HEK293 (cell line): ENCODE results near the gene PI4KB.

Experiments
- GFI1B ChIP-seq: fragments of 450-650 bp; formaldehyde crosslinking; IDR thresholded peaks from 2 replicates; pipeline ENCODE4 v1.5.1; 2016; ENCODE audit warnings: missing biosample characterization, missing genetic modification characterization
- ZNF114 ChIP-seq: fragments of 450-650 bp; formaldehyde crosslinking; IDR thresholded peaks from 2 replicates; pipeline ENCODE4 v1.5.0; 2017; ENCODE audit warnings: missing biosample characterization, missing genetic modification characterization
- ZNF174 ChIP-seq: fragments of 450-650 bp; formaldehyde crosslinking; IDR thresholded peaks from 2 replicates; pipeline ENCODE4 v1.5.0; 2017; ENCODE audit warnings: missing biosample characterization, mild to moderate bottlenecking, missing genetic modification characterization
- ZNF175 ChIP-seq: fragments of 450-650 bp; formaldehyde crosslinking; IDR thresholded peaks from 2 replicates; pipeline ENCODE4 v1.5.1; 2016; ENCODE audit warnings: missing biosample characterization, missing genetic modification characterization
- ZNF214 ChIP-seq: fragments of 450-650 bp; formaldehyde crosslinking; IDR thresholded peaks from 2 replicates; pipeline ENCODE4 v1.5.1; 2017; ENCODE audit warnings: missing biosample characterization, mild to moderate bottlenecking, missing genetic modification characterization, borderline replicate concordance
- ZNF311 ChIP-seq: fragments of 450-650 bp; formaldehyde crosslinking; IDR thresholded peaks from 2 replicates; pipeline ENCODE4 v1.5.1; 2017; ENCODE audit warnings: missing biosample characterization, missing genetic modification characterization, borderline replicate concordance
- ZNF335 ChIP-seq: fragments of 450-650 bp; formaldehyde crosslinking; conservative IDR thresholded peaks from 2 replicates; pipeline ENCODE4 v1.5.1; 2016; ENCODE audit warnings: missing biosample characterization, missing genetic modification characterization
- ZNF48 ChIP-seq: fragments of 450-650 bp; formaldehyde crosslinking; IDR thresholded peaks from 2 replicates; pipeline ENCODE4 v1.5.1; 2016; ENCODE audit warnings: missing biosample characterization, missing genetic modification characterization
- ZNF544 ChIP-seq: fragments of 450-650 bp; formaldehyde crosslinking; IDR thresholded peaks from 2 replicates; pipeline ENCODE4 v1.5.0; 2017; ENCODE audit warnings: missing biosample characterization, missing genetic modification characterization
- ZNF664 ChIP-seq: fragments of 450-650 bp; formaldehyde crosslinking; IDR thresholded peaks from 2 replicates; pipeline ENCODE4 v1.5.1; 2016; ENCODE audit warnings: missing biosample characterization, missing genetic modification characterization
- ZNF785 ChIP-seq: fragments of 450-650 bp; formaldehyde crosslinking; IDR thresholded peaks from 2 replicates; pipeline ENCODE4 v1.5.1; 2016; ENCODE audit warnings: missing biosample characterization, missing genetic modification characterization
- ZSCAN16 ChIP-seq: fragments of 450-650 bp; formaldehyde crosslinking; IDR thresholded peaks from 2 replicates; pipeline ENCODE4 v1.5.1; 2016; ENCODE audit warnings: missing biosample characterization, missing genetic modification characterization
- TF ChIP-seq, protein P1 (sequence below): fragments of 450-650 bp; formaldehyde crosslinking; IDR thresholded peaks from 2 replicates; pipeline ENCODE4; 2016; ENCODE audit warnings: missing biosample characterization, missing genetic modification characterization
- TF ChIP-seq, protein P2 (sequence below): fragments of 450-650 bp; formaldehyde crosslinking; IDR thresholded peaks from 2 replicates; pipeline ENCODE4 v1.5.1; 2016; ENCODE audit warnings: missing biosample characterization, missing genetic modification characterization
- TF ChIP-seq, protein P3 (sequence below): fragments of 450-650 bp; formaldehyde crosslinking; IDR thresholded peaks from 2 replicates; pipeline ENCODE4 v1.5.1; 2016; ENCODE audit warnings: missing biosample characterization, missing genetic modification characterization
- TF ChIP-seq, protein P4 (sequence below): fragments of 450-650 bp; formaldehyde crosslinking; IDR thresholded peaks from 2 replicates; pipeline ENCODE4 v1.5.1; 2016; ENCODE audit warnings: missing biosample characterization, missing genetic modification characterization, low read depth
- TF ChIP-seq, protein P5 (sequence below): fragments of 450-650 bp; formaldehyde crosslinking; IDR thresholded peaks from 2 replicates; pipeline ENCODE4 v1.5.1; 2016; ENCODE audit warnings: missing biosample characterization, missing genetic modification characterization
- TF ChIP-seq, protein P6 (sequence below): fragments of 450-650 bp; IDR thresholded peaks from 2 replicates; pipeline ENCODE4 v1.5.1; 2018; ENCODE audit warnings: missing biosample characterization, mild to moderate bottlenecking, missing genetic modification characterization
- TF ChIP-seq, protein P7 (sequence below): fragments of 450-650 bp; formaldehyde crosslinking; conservative IDR thresholded peaks from 2 replicates; pipeline ENCODE4 v1.5.1; 2016; ENCODE audit warnings: low read depth, missing biosample characterization, missing genetic modification characterization

PI4KB gene

DNA sequence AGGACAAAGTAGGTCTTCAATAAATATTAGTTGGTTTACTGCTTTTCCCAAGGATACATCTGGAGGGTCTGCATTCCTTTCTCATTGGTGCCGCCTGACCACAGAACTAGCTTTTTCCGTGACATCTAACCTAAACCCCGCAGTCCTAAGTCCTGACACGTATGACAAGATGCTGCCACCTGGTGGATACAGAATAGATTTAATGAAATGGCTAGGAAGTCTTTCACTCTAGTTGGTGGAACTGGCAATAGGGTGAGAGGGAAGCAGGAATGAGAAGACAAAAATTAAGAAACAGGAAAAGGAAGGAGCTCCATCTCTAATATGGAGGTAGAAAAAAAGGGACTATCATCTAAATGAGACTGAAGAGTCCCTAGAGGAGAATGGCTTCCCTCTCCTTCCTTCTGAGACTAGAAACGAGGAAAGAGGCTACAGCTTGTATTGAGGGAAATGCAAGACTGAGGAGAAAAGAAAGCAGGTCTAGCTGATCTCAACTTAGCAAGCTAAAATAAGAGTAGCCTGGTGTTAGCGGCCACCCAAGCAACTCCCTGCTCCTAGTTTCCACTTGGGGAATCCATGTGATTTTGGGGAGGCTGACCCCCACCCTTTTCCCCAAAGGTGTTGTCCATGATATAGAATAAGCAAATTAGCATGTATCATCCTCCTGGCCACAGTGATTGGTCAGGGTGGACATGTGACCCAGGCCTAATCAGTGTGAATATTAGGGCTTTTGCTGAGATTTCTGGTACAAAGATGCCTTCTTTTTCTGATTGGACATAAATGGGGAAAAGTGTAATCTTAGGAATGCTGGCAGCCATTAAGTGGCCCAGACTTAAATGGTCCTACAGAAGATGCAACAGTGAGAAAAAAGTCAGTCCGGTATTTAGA is 13.9 kb upstream of the PI4KB start (continued):
- TF ChIP-seq ZNF311 (no peak), ZSCAN16 (tag by site-specific recombination) (no peak), GFI1B (tag by site-specific recombination) (no peak), ZNF48 (no peak), ZNF544 (tag by site-specific recombination) (no peak), ZNF174 (tag by site-specific recombination) (no peak), ZNF785 (tag by site-specific recombination) (no peak), ZNF175 (no peak), ZNF114 (no peak), ZNF664 (tag by site-specific recombination) (peak; percentile 83; the same call in 1 of the 2 replicates), ZNF214 (tag by site-specific recombination) (no peak), ZNF335 (tag by site-specific recombination) (no peak)
- TF ChIP-seq, protein P1, sequence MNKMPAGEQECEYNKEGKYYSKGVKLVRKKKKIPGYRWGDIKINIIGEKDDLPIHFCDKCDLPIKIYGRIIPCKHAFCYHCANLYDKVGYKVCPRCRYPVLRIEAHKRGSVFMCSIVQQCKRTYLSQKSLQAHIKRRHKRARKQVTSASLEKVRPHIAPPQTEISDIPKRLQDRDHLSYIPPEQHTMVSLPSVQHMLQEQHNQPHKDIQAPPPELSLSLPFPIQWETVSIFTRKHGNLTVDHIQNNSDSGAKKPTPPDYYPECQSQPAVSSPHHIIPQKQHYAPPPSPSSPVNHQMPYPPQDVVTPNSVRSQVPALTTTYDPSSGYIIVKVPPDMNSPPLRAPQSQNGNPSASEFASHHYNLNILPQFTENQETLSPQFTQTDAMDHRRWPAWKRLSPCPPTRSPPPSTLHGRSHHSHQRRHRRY (tag by site-specific recombination), result no peak
- TF ChIP-seq, protein P2, sequence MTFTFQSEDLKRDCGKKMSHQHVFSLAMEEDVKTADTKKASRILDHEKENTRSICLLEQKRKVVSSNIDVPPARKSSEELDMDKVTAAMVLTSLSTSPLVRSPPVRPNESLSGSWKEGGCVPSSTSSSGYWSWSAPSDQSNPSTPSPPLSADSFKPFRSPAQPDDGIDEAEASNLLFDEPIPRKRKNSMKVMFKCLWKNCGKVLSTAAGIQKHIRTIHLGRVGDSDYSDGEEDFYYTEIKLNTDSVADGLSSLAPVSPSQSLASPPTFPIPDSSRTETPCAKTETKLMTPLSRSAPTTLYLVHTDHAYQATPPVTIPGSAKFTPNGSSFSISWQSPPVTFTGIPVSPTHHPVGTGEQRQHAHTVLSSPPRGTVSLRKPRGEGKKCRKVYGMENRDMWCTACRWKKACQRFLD (tag by site-specific recombination), result no peak
- TF ChIP-seq, protein P3, sequence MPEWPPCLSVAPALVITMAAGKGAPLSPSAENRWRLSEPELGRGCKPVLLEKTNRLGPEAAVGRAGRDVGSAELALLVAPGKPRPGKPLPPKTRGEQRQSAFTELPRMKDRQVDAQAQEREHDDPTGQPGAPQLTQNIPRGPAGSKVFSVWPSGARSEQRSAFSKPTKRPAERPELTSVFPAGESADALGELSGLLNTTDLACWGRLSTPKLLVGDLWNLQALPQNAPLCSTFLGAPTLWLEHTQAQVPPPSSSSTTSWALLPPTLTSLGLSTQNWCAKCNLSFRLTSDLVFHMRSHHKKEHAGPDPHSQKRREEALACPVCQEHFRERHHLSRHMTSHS (tag by site-specific recombination), result no peak
- TF ChIP-seq, protein P4, sequence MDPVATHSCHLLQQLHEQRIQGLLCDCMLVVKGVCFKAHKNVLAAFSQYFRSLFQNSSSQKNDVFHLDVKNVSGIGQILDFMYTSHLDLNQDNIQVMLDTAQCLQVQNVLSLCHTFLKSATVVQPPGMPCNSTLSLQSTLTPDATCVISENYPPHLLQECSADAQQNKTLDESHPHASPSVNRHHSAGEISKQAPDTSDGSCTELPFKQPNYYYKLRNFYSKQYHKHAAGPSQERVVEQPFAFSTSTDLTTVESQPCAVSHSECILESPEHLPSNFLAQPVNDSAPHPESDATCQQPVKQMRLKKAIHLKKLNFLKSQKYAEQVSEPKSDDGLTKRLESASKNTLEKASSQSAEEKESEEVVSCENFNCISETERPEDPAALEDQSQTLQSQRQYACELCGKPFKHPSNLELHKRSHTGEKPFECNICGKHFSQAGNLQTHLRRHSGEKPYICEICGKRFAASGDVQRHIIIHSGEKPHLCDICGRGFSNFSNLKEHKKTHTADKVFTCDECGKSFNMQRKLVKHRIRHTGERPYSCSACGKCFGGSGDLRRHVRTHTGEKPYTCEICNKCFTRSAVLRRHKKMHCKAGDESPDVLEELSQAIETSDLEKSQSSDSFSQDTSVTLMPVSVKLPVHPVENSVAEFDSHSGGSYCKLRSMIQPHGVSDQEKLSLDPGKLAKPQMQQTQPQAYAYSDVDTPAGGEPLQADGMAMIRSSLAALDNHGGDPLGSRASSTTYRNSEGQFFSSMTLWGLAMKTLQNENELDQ (tag by site-specific recombination), result no peak
- TF ChIP-seq, protein P5, sequence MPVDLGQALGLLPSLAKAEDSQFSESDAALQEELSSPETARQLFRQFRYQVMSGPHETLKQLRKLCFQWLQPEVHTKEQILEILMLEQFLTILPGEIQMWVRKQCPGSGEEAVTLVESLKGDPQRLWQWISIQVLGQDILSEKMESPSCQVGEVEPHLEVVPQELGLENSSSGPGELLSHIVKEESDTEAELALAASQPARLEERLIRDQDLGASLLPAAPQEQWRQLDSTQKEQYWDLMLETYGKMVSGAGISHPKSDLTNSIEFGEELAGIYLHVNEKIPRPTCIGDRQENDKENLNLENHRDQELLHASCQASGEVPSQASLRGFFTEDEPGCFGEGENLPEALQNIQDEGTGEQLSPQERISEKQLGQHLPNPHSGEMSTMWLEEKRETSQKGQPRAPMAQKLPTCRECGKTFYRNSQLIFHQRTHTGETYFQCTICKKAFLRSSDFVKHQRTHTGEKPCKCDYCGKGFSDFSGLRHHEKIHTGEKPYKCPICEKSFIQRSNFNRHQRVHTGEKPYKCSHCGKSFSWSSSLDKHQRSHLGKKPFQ, result no peak
- TF ChIP-seq, protein P6, sequence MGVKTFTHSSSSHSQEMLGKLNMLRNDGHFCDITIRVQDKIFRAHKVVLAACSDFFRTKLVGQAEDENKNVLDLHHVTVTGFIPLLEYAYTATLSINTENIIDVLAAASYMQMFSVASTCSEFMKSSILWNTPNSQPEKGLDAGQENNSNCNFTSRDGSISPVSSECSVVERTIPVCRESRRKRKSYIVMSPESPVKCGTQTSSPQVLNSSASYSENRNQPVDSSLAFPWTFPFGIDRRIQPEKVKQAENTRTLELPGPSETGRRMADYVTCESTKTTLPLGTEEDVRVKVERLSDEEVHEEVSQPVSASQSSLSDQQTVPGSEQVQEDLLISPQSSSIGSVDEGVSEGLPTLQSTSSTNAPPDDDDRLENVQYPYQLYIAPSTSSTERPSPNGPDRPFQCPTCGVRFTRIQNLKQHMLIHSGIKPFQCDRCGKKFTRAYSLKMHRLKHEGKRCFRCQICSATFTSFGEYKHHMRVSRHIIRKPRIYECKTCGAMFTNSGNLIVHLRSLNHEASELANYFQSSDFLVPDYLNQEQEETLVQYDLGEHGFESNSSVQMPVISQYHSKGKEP, result no peak
- TF ChIP-seq, protein P7, sequence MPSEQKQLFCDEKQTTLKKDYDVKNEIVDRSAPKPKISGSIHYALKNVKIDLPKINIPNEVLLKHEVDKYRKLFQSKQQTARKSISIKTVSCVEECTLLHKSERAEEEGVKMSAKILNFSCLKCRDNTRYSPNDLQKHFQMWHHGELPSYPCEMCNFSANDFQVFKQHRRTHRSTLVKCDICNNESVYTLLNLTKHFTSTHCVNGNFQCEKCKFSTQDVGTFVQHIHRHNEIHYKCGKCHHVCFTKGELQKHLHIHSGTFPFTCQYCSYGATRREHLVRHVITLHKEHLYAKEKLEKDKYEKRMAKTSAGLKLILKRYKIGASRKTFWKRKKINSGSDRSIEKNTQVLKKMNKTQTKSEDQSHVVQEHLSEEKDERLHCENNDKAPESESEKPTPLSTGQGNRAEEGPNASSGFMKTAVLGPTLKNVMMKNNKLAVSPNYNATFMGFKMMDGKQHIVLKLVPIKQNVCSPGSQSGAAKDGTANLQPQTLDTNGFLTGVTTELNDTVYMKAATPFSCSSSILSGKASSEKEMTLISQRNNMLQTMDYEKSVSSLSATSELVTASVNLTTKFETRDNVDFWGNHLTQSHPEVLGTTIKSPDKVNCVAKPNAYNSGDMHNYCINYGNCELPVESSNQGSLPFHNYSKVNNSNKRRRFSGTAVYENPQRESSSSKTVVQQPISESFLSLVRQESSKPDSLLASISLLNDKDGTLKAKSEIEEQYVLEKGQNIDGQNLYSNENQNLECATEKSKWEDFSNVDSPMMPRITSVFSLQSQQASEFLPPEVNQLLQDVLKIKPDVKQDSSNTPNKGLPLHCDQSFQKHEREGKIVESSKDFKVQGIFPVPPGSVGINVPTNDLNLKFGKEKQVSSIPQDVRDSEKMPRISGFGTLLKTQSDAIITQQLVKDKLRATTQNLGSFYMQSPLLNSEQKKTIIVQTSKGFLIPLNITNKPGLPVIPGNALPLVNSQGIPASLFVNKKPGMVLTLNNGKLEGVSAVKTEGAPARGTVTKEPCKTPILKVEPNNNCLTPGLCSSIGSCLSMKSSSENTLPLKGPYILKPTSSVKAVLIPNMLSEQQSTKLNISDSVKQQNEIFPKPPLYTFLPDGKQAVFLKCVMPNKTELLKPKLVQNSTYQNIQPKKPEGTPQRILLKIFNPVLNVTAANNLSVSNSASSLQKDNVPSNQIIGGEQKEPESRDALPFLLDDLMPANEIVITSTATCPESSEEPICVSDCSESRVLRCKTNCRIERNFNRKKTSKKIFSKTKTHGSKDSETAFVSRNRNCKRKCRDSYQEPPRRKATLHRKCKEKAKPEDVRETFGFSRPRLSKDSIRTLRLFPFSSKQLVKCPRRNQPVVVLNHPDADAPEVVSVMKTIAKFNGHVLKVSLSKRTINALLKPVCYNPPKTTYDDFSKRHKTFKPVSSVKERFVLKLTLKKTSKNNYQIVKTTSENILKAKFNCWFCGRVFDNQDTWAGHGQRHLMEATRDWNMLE (tag by site-specific recombination), result 0 out of 2 replicates have a peak, but pooled peaks have one; percentile 21
